ENCODE measurements around the gene ULBP2.
A peak's percentile ranks its signal among the peaks of the same experiment; 100 is the strongest.

GRCh38 chr6:149925974-149926777 is 15.6 kb upstream of the ULBP2 start:
- TF ChIP-seq CTCF (IDR thresholded peaks at IDR 0.05): peak; percentile 83 to 99 (median 96)
- peak in 1 of 4 donors; percentile 17 for TF ChIP-seq POLR2A (IDR thresholded peaks at IDR 0.05)
